HUDEP-2 (cell line): Measurements from ENCODE around the gene SCAMP1.

Experiments
- DNase-seq, 76 experiments: peaks; one replicate each; lab custom pipeline; 2025; ENCODE audit not compliant: unreplicated experiment in 76 of 76; lab: John Stamatoyannopoulos, UW

The SCAMP1 gene

GRCh38 chr5:78490709-78491485 is 130.5 kb downstream of the SCAMP1 start:
- DNase-seq, result no peak

- no peak for DNase-seq
Measured at GRCh38 chr5:78492224-78492623, 131.8 kb downstream of the SCAMP1 start.

- DNase-seq, result no peak
Measured at GRCh38 chr5:78492650-78493049, 132.2 kb downstream of the SCAMP1 start.

GRCh38 chr5:78495800-78496199 is 135.4 kb downstream of the SCAMP1 start:
- DNase-seq, result no peak

GRCh38 chr5:78496373-78496772 is 136.0 kb downstream of the SCAMP1 start:
- DNase-seq, result no peak

- DNase-seq, result no peak
Measured at GRCh38 chr5:78497573-78498533, 137.4 kb downstream of the SCAMP1 start.

GRCh38 chr5:78499485-78499884 is 139.1 kb downstream of the SCAMP1 start:
- no peak for DNase-seq

GRCh38 chr5:78500028-78500427 is 139.6 kb downstream of the SCAMP1 start:
- DNase-seq, result no peak

- DNase-seq, result no peak
Measured at GRCh38 chr5:78500871-78501270, 140.5 kb downstream of the SCAMP1 start.

GRCh38 chr5:78501411-78502352 is 141.3 kb downstream of the SCAMP1 start:
- DNase-seq, result no peak

- DNase-seq, result no peak
Measured at GRCh38 chr5:78503958-78504653, 143.7 kb downstream of the SCAMP1 start.

GRCh38 chr5:78504704-78505677 is 144.6 kb downstream of the SCAMP1 start:
- peak in 1 of 76 experiments; percentile 15 for DNase-seq

- no peak for DNase-seq
Measured at GRCh38 chr5:78505860-78506259, 145.4 kb downstream of the SCAMP1 start.

- DNase-seq, result no peak
Measured at GRCh38 chr5:78506261-78507024, 146.0 kb downstream of the SCAMP1 start.

- DNase-seq, result peak in 1 of 76 experiments; percentile 16
Measured at GRCh38 chr5:78507531-78507930, 147.1 kb downstream of the SCAMP1 start.

GRCh38 chr5:78508186-78508765 is 147.9 kb downstream of the SCAMP1 start:
- DNase-seq, result peak in 60 of 76 experiments; percentile 3 to 75 (median 40)

- DNase-seq, result no peak
Measured at GRCh38 chr5:78509145-78509865, 148.9 kb downstream of the SCAMP1 start.
